Astrocyte (in vitro differentiated cells and primary cell): ENCODE measurements around the gene DPY19L3. TPM values are rescaled to one million over a fixed set of nuclear protein-coding genes. Genes with fewer than 3 reads are reported as not detected.
"Not testable (repeated sequence)": the region's sequence is repeated elsewhere in the genome, so short reads cannot be mapped to it uniquely, and the experiment has no call there.

Experiments
- DNase-seq: peaks from one replicate; pipeline ENCODE4 v3.0.0-alpha.2; 2010; ENCODE audit warnings: low read depth
- FAIRE-seq: peaks from 2 replicates; lab custom pipeline; 2011; peaks lifted over from hg19 to GRCh38; lab: Jason Lieb, UNC
- H2AFZ ChIP-seq: 2 replicates; pipeline ENCODE4 v1.6.0; 2012; ENCODE audit warnings: low read depth, low read length, inconsistent platforms
- H3K27ac ChIP-seq: 2 replicates; pipeline ENCODE4 v1.5.1; 2011; ENCODE audit warnings: low read depth, low read length, inconsistent platforms
- H3K27me3 ChIP-seq: 2 replicates; pipeline ENCODE4 v1.6.0; 2011; ENCODE audit warnings: low read length, inconsistent platforms; ENCODE audit not compliant: insufficient read depth
- H3K36me3 ChIP-seq: 2 replicates; pipeline ENCODE4 v1.5.1; 2011; ENCODE audit warnings: low read length, inconsistent platforms; ENCODE audit not compliant: insufficient read depth
- H3K4me1 ChIP-seq: 2 replicates; pipeline ENCODE4 v1.5.1; 2011; ENCODE audit warnings: low read length, inconsistent platforms; ENCODE audit not compliant: insufficient read depth
- H3K4me2 ChIP-seq: 2 replicates; pipeline ENCODE4 v1.6.0; 2012; ENCODE audit warnings: low read length, inconsistent platforms
- H3K4me3 ChIP-seq: 2 replicates; pipeline ENCODE4 v1.5.1; 2011; ENCODE audit warnings: low read depth, mild to moderate bottlenecking, low read length, inconsistent platforms; ENCODE audit not compliant: insufficient read depth
- H3K79me2 ChIP-seq: 2 replicates; pipeline ENCODE4 v1.6.0; 2012; ENCODE audit warnings: mild to moderate bottlenecking, low read length, inconsistent platforms; ENCODE audit not compliant: insufficient read depth
- H3K9ac ChIP-seq: 2 replicates; pipeline ENCODE4 v1.6.0; 2012; ENCODE audit warnings: mild to moderate bottlenecking, low read length, inconsistent platforms
- H3K9me3 ChIP-seq: 2 replicates; pipeline ENCODE4 v1.5.1; 2012; ENCODE audit warnings: low read depth, mild to moderate bottlenecking, low read length, inconsistent platforms; ENCODE audit not compliant: insufficient read depth
- H4K20me1 ChIP-seq: 2 replicates; pipeline ENCODE4 v1.6.0; 2012; ENCODE audit warnings: low read length, inconsistent platforms; ENCODE audit not compliant: insufficient read depth
- H3K27ac Mint-ChIP-seq: one replicate; pipeline ENCODE4 v1.8.0; 2021; ENCODE audit warnings: mild to moderate bottlenecking, mixed read lengths; ENCODE audit not compliant: unreplicated experiment
- H3K27me3 Mint-ChIP-seq: one replicate; pipeline ENCODE4 v1.8.0; 2021; ENCODE audit warnings: low read depth, mixed read lengths; ENCODE audit not compliant: unreplicated experiment
- H3K36me3 Mint-ChIP-seq: one replicate; pipeline ENCODE4 v1.8.0; 2021; ENCODE audit warnings: low read depth, mixed read lengths; ENCODE audit not compliant: unreplicated experiment
- H3K4me1 Mint-ChIP-seq: one replicate; pipeline ENCODE4 v1.8.0; 2021; ENCODE audit warnings: low read depth, mixed read lengths; ENCODE audit not compliant: unreplicated experiment
- H3K4me3 Mint-ChIP-seq: one replicate; pipeline ENCODE4 v1.8.0; 2021; ENCODE audit warnings: mild to moderate bottlenecking, moderate library complexity, mixed read lengths; ENCODE audit not compliant: unreplicated experiment
- H3K9me3 Mint-ChIP-seq: one replicate; pipeline ENCODE4 v1.8.0; 2021; ENCODE audit warnings: mild to moderate bottlenecking, mixed read lengths; ENCODE audit not compliant: unreplicated experiment
- CTCF ChIP-seq: IDR thresholded peaks from 2 replicates; pipeline ENCODE4 v1.5.1; 2011; ENCODE audit warnings: low read depth, mild to moderate bottlenecking, inconsistent platforms, low read length, moderate library complexity; ENCODE audit not compliant: insufficient read depth
- EZH2 ChIP-seq: IDR thresholded peaks from 2 replicates; pipeline ENCODE4 v1.6.1; 2012; ENCODE audit warnings: mild to moderate bottlenecking, low read length, inconsistent platforms; ENCODE audit not compliant: insufficient read depth
- total RNA-seq: library from RNA; stranded (reverse); gene quantifications from 2 replicates; pipeline ENCODE4 v1.2.1, GENCODE V29; 2021

The DPY19L3 gene
- total RNA-seq, 1 donor from 2014 or later, result 50.9 TPM

GRCh38 chr19:32421589-32422361 is 16.2 kb downstream of the DPY19L3 start:
- H3K9me3 ChIP-seq, result no peaks in the 10 kb centered on the region
- no peaks in the 10 kb centered on the region for H3K27me3 Mint-ChIP-seq
- no peak overlapping the region for H3K4me2 ChIP-seq
- H3K27ac Mint-ChIP-seq, result no peak overlapping the region
- H3K36me3 Mint-ChIP-seq, result peaks cover 16% of the 10 kb centered on the region
- FAIRE-seq, result no peak
- H3K9ac ChIP-seq, result no peak overlapping the region
- no peaks in the 10 kb centered on the region for H3K27me3 ChIP-seq
- DNase-seq, result no peak
- H3K4me3 ChIP-seq, result no peak overlapping the region
- no peak for TF ChIP-seq EZH2
- no peak for TF ChIP-seq CTCF
- H3K27ac ChIP-seq, result no peak overlapping the region
- H2AFZ ChIP-seq, result no peak overlapping the region
- H3K36me3 ChIP-seq, result peaks cover 2% of the 10 kb centered on the region
- H4K20me1 ChIP-seq, result peaks cover 3% of the 10 kb centered on the region
- H3K4me1 Mint-ChIP-seq, result peaks cover 6% of the 10 kb centered on the region
- no peaks in the 10 kb centered on the region for H3K4me1 ChIP-seq
- H3K9me3 Mint-ChIP-seq, result no peaks in the 10 kb centered on the region
- H3K79me2 ChIP-seq, result no peaks in the 10 kb centered on the region
- no peak overlapping the region for H3K4me3 Mint-ChIP-seq

- Mint-ChIP-seq H3K36me3 (peaks cover 16% of the 10 kb centered on the region), H3K4me1 (peaks cover 6% of the 10 kb centered on the region), H3K27ac (no peak overlapping the region), H3K27me3 (no peaks in the 10 kb centered on the region), H3K4me3 (no peak overlapping the region), H3K9me3 (no peaks in the 10 kb centered on the region)
- Histone ChIP-seq H3K36me3 (peaks cover 5% of the 10 kb centered on the region), H3K27me3 (no peaks in the 10 kb centered on the region), H3K9me3 (no peaks in the 10 kb centered on the region), H3K4me1 (no peaks in the 10 kb centered on the region), H3K4me3 (no peak overlapping the region), H3K4me2 (no peak overlapping the region), H3K27ac (no peak overlapping the region), H4K20me1 (peaks cover 4% of the 10 kb centered on the region), H3K9ac (no peak overlapping the region), H3K79me2 (no peaks in the 10 kb centered on the region), H2AFZ (no peak overlapping the region)
- FAIRE-seq (no peak), DNase-seq (no peak)
- no peak for TF ChIP-seq EZH2
- no peak for TF ChIP-seq CTCF
Measured at GRCh38 chr19:32422435-32422834, 16.9 kb downstream of the DPY19L3 start.

- H3K36me3 Mint-ChIP-seq, result peaks cover 13% of the 10 kb centered on the region
- H3K4me1 ChIP-seq, H3K27me3 ChIP-seq, H2AFZ ChIP-seq, H3K9me3 ChIP-seq, H3K79me2 ChIP-seq, H3K4me1 Mint-ChIP-seq, H3K4me3 Mint-ChIP-seq, H3K27ac ChIP-seq, H3K4me2 ChIP-seq, H3K4me3 ChIP-seq, H3K9ac ChIP-seq, H3K27ac Mint-ChIP-seq, H3K9me3 Mint-ChIP-seq, H3K27me3 Mint-ChIP-seq, DNase-seq, H4K20me1 ChIP-seq, H3K36me3 ChIP-seq, FAIRE-seq: not testable (repeated sequence)
Measured at GRCh38 chr19:32423944-32424343, 18.4 kb downstream of the DPY19L3 start.
